MCF 10A (cell line): Measurements from ENCODE around the gene STK32B. TPM values are rescaled to one million over a fixed set of nuclear protein-coding genes. Genes with fewer than 3 reads are reported as not detected.

Experiments
- BruUV-seq: library from RNA; stranded (reverse); fragments of 400-500 nt; replicated peaks from 2 replicates; lab custom pipeline; 2021; lab: Mats Ljungman, UMichigan
- CTCF ChIA-PET: fragments of 300-600 bp; sonication (Branson Sonifier 250); formaldehyde crosslinking; extraction: SDS; loops from one replicate; lab custom pipeline; 2021; ENCODE audit warnings: antibody characterized with exemption, inconsistent platforms; lab: Yijun Ruan, JAX
- POLR2A ChIA-PET: fragments of 300-600, 350-650 bp; sonication (Branson Sonifier 250); formaldehyde crosslinking; extraction: SDS; loops from one replicate; lab custom pipeline; 2020; ENCODE audit warnings: antibody characterized with exemption, inconsistent platforms; lab: Yijun Ruan, JAX
- DNase-seq: peaks from one replicate; pipeline ENCODE4 v3.0.0-alpha.2; 2018; ENCODE audit not compliant: unreplicated experiment
- H3K27ac Mint-ChIP-seq: one replicate; pipeline ENCODE4 v1.8.0; 2022; ENCODE audit warnings: mild to moderate bottlenecking, low read depth, mixed read lengths; ENCODE audit not compliant: unreplicated experiment
- H3K27me3 Mint-ChIP-seq: one replicate; pipeline ENCODE4 v1.8.0; 2022; ENCODE audit warnings: mixed read lengths; ENCODE audit not compliant: insufficient read depth, unreplicated experiment
- H3K36me3 Mint-ChIP-seq: one replicate; pipeline ENCODE4 v1.8.0; 2022; ENCODE audit warnings: mild to moderate bottlenecking, moderate library complexity, mixed read lengths; ENCODE audit not compliant: insufficient read depth, unreplicated experiment
- H3K4me1 Mint-ChIP-seq: one replicate; pipeline ENCODE4 v1.8.0; 2022; ENCODE audit warnings: mixed read lengths; ENCODE audit not compliant: insufficient read depth, unreplicated experiment
- H3K4me3 Mint-ChIP-seq: one replicate; pipeline ENCODE4 v1.8.0; 2022; ENCODE audit warnings: mild to moderate bottlenecking, moderate library complexity, mixed read lengths; ENCODE audit not compliant: unreplicated experiment
- H3K9me3 Mint-ChIP-seq: one replicate; pipeline ENCODE4 v1.8.0; 2022; ENCODE audit warnings: mixed read lengths; ENCODE audit not compliant: unreplicated experiment
- CTCF ChIP-seq: fragments of 200-600 bp; IDR thresholded peaks from one replicate; pipeline ENCODE4 v1.8.0; 2022; ENCODE audit warnings: antibody characterized with exemption, mild to moderate bottlenecking; ENCODE audit not compliant: unreplicated experiment
- intact Hi-C: fragments of 100-400 bp; cut with micrococcal nuclease; formaldehyde crosslinking; loops from 2 replicates; pipeline ENCODE4 v1.14.1; 2022
- total RNA-seq: library from RNA; stranded (reverse); gene quantifications from 2 replicates; pipeline ENCODE4 v1.2.3, GENCODE V29; 2022

Gene STK32B
- total RNA-seq, 1 experiment from 2014 or later: not detected

GRCh38 chr4:5120468-5120867 lies 69.2 kb downstream of the STK32B start:
- no peaks in the 10 kb centered on the region for H3K9me3 Mint-ChIP-seq
- no peaks in the 10 kb centered on the region for H3K36me3 Mint-ChIP-seq
- no peaks in the 10 kb centered on the region for H3K4me1 Mint-ChIP-seq
- ChIA-PET CTCF (interaction anchor here (0.6 kb wide), 1 partner anchor 670 kb away, joined by 3 read pairs; no protein-coding TSS in a partner anchor), POLR2A (no interaction called here)
- H3K27me3 Mint-ChIP-seq: peaks cover 11% of the 10 kb centered on the region
- intact Hi-C loops: no loop called here
- DNase-seq: no peak
- H3K4me3 Mint-ChIP-seq: no peak overlapping the region
- no TSS peak for BruUV-seq
- no peak overlapping the region for H3K27ac Mint-ChIP-seq
- no peak for TF ChIP-seq CTCF

GRCh38 chr4:5122114-5122513 lies 70.8 kb downstream of the STK32B start:
- no peaks in the 10 kb centered on the region for H3K4me1 Mint-ChIP-seq
- no peak for TF ChIP-seq CTCF
- H3K9me3 Mint-ChIP-seq: no peaks in the 10 kb centered on the region
- BruUV-seq: no TSS peak
- H3K4me3 Mint-ChIP-seq: no peak overlapping the region
- intact Hi-C loops: no loop called here
- H3K36me3 Mint-ChIP-seq: no peaks in the 10 kb centered on the region
- H3K27me3 Mint-ChIP-seq: peaks cover 11% of the 10 kb centered on the region
- CTCF ChIA-PET: no interaction called here
- no peak for DNase-seq
- no peak overlapping the region for H3K27ac Mint-ChIP-seq
- POLR2A ChIA-PET: no interaction called here

- Mint-ChIP-seq H3K4me1 (no peaks in the 10 kb centered on the region), H3K4me3 (no peak overlapping the region), H3K9me3 (no peaks in the 10 kb centered on the region), H3K27me3 (peaks cover 12% of the 10 kb centered on the region), H3K36me3 (no peaks in the 10 kb centered on the region), H3K27ac (no peak overlapping the region)
- no TSS peak for BruUV-seq
- TF ChIP-seq CTCF: no peak
- DNase-seq: no peak
- CTCF ChIA-PET: interaction anchor here (0.5 kb wide), 1 partner anchor 637 kb away, joined by 3 read pairs; no protein-coding TSS in a partner anchor
- intact Hi-C loops: no loop called here
- POLR2A ChIA-PET: no interaction called here
Observed at GRCh38 chr4:5124876-5125275, 73.6 kb downstream of the STK32B start.

GRCh38 chr4:5125321-5125720 lies 74.0 kb downstream of the STK32B start:
- BruUV-seq: no TSS peak
- intact Hi-C loops: no loop called here
- TF ChIP-seq CTCF: no peak
- no peak overlapping the region for H3K27ac Mint-ChIP-seq
- peaks cover 16% of the 10 kb centered on the region for H3K27me3 Mint-ChIP-seq
- CTCF ChIA-PET: interaction anchor here (0.5 kb wide), 1 partner anchor 638 kb away, joined by 3 read pairs; no protein-coding TSS in a partner anchor
- H3K4me1 Mint-ChIP-seq: no peaks in the 10 kb centered on the region
- no peak for DNase-seq
- no peak overlapping the region for H3K4me3 Mint-ChIP-seq
- H3K9me3 Mint-ChIP-seq: no peaks in the 10 kb centered on the region
- no peaks in the 10 kb centered on the region for H3K36me3 Mint-ChIP-seq
- POLR2A ChIA-PET: no interaction called here
